ENCODE results near the gene ACVR2A. TPM values are rescaled to one million over a fixed set of nuclear protein-coding genes. Genes with fewer than 3 reads are reported as not detected.
A peak's percentile ranks its signal among the peaks of the same experiment; 100 is the strongest.

Gene ACVR2A
- total RNA-seq, 1 donor from 2014 or later: 6.5 TPM

DNA sequence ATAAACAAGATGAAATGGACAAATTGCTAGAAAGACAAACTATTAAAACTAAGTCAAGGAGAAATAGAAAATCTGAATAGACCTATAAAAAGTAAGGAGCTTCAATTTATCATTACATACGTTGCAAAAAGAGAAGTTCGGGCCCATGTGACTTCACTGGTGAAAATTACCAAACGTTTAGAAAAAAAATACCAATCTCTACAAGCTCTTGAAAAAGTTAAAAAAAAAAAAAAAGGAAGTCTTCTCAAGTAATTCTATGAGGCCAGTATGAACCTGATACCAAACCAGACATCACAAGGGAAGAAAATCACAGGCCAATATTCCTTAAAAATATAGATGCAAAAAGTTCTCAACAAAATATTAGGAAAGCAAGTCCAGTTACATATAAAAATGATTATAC is 20.2 kb upstream of the ACVR2A start:
- DNase-seq (ENCODE audit: low read depth): no peak
- TF ChIP-seq, protein P1, sequence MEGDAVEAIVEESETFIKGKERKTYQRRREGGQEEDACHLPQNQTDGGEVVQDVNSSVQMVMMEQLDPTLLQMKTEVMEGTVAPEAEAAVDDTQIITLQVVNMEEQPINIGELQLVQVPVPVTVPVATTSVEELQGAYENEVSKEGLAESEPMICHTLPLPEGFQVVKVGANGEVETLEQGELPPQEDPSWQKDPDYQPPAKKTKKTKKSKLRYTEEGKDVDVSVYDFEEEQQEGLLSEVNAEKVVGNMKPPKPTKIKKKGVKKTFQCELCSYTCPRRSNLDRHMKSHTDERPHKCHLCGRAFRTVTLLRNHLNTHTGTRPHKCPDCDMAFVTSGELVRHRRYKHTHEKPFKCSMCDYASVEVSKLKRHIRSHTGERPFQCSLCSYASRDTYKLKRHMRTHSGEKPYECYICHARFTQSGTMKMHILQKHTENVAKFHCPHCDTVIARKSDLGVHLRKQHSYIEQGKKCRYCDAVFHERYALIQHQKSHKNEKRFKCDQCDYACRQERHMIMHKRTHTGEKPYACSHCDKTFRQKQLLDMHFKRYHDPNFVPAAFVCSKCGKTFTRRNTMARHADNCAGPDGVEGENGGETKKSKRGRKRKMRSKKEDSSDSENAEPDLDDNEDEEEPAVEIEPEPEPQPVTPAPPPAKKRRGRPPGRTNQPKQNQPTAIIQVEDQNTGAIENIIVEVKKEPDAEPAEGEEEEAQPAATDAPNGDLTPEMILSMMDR (conservative IDR thresholded peaks at IDR 0.05; ENCODE audit: low read depth, low read length): no peak

DNA sequence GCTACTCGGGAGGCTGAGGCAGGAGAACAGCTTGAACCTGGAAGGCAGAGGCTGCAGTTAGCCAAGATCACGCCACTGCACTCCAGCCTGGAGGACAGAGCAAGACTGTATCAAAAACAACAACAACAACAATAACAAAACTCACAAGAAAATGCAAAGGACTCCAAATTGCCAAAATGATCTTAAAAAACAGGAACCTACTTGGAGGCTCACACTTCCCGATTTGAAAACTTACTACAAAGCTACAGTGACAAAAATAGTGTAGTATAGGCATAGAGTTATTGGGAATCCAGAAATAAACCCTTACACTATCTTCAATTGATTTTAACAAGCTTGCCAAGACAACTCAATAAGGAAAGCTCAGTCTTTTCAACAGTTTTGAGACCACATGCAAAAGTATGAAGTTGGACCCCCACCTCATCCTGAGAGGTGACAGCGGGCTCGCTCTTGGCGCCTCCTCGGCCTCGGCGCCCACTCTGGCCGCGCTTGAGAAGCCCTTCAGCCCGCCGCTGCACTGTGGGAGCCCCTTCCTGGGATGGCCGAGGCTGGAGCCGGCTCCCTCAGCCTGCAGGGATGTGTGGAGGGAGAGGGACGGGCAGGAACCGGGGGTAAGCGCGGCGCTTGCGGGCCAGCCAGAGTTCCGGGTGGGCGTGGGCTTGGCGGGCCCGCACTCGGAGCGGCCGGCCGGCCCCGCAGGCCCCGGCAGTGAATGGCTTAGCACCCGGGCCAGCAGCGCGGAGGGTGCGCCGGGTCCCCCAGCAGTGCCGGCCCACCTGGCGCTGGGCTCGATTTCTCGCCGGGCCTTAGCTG is 18.3 kb upstream of the ACVR2A start:
- no peak overlapping the region for H3K4me3 ChIP-seq (ENCODE audit: low read depth, low read length)
- TF ChIP-seq, protein P1 (conservative IDR thresholded peaks at IDR 0.05; ENCODE audit: low read depth, low read length): no peak
- DNase-seq (ENCODE audit: low read depth): no peak

More for the DNA sequence above, 20.2 kb upstream of the ACVR2A start:
- H3K4me3 ChIP-seq (ENCODE audit: low read depth, low read length): no peak overlapping the region

DNA sequence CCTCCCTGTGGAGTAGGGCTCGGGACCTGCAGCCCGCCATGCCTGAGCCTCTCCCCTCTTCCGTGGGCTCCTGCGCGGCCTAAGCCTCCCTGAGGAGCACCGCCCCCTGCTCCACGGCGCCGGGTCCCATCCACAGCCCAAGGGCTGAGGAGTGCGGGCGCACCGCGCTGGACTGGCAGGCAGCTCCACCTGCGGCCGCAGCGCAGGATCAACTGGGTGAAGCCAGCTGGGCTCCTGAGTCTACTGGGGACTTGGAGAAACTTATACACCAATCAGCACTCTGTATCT is 17.8 kb upstream of the ACVR2A start:
- no peak for DNase-seq (ENCODE audit: low read depth)
- TF ChIP-seq, protein P1 (conservative IDR thresholded peaks at IDR 0.05; ENCODE audit: low read depth, low read length): no peak
- no peak overlapping the region for H3K4me3 ChIP-seq (ENCODE audit: low read depth, low read length)

DNA sequence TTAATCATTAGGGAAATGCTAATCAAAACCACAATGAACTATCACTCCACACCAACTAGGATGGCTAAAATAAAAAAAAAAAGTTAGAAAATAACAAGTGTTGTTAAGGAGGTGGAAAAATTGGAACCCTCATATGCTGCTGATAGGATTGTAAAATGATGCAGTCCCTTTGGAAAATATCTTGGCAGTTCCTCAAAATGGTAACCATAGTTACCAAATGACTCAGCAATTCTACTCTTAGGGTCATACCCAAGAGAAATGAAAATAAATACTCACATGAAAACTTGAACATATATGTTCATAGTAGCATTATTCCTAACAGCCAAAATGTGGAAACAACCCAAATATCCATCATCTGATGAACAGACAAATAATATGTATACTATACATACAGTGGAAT is 15.7 kb upstream of the ACVR2A start:
- TF ChIP-seq, protein P1 (conservative IDR thresholded peaks at IDR 0.05; ENCODE audit: low read depth, low read length): no peak
- H3K4me3 ChIP-seq (ENCODE audit: low read depth, low read length): no peak overlapping the region
- peak; percentile 18 for DNase-seq (ENCODE audit: low read depth)

DNA sequence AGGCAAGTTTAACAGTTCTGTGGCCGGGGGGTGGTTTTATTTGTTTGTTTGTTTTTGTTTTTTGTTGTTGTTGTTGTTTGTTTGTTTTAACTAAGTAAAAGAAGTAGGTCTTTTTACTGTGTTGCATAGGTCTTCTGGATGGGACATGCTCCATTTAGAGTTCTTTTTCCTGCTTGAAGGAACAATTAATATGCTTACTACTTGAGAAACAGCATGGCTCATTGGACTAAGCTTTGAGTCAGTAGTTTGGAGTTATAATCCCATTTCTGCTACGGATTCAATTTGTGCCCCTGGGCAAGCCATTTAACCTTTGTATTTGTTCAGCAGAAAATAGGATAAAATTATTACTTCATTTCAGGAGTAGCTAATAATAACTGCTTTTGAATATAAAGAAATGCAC is 8.7 kb upstream of the ACVR2A start:
- no peak overlapping the region for H3K4me3 ChIP-seq (ENCODE audit: low read depth, low read length)
- DNase-seq (ENCODE audit: low read depth): no peak
- TF ChIP-seq, protein P1 (conservative IDR thresholded peaks at IDR 0.05; ENCODE audit: low read depth, low read length): no peak

DNA sequence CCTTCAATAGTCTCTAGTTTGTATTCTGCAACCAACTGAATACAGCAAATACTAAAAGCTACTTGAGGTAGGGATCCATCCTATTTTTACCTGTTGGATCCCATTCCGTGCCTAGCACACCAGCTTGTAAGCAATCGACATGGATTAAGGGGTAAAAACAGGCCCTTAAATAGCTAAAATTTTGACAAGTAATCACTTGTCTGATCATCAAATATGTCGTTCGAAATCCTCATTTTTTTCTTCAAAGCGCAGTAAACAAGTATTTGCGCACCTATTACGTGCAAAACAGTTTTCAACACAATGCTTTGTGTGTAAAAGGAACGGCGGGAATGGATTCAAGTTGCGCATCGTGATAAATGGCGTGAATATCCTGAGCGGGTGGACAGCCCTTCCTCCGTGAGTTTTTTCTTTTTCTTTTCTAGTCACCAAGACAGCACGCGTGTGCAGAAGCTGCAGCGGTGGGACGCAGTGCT is 1.4 kb upstream of the ACVR2A start:
- TF ChIP-seq, protein P1 (conservative IDR thresholded peaks at IDR 0.05; ENCODE audit: low read depth, low read length): no peak
- peak; percentile 2 for DNase-seq (ENCODE audit: low read depth)
- peak overlapping the region; percentile 75 for H3K4me3 ChIP-seq (ENCODE audit: low read depth, low read length)

All from epithelial cell of proximal tubule (primary cell).